ENCODE measurements around the gene DTYMK.
A peak's percentile ranks its signal among the peaks of the same experiment; 100 is the strongest.

DTYMK gene

DNA sequence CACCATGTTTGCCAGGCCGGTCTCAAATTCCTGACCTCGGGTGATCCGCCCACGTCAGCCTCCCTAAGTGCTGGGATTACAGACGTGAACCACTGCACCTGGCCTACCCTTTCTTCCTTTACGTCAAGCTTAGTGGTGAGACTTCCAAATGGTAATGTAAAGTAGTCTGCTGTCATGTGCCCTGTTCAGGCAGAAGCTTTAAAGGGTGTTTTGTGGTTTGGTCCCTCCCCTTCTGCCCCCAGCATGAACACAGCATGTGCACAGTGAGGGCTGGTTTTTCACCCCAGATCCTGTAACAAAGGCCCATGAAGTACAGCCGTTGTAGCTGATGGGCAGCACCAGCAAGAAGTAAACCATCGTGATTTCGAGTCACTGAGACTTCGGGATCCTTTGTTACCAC is 2.7 kb upstream of the DTYMK start:
- TF ChIP-seq POLR2A (IDR thresholded peaks at IDR 0.05; ENCODE audit: extremely low read depth, insufficient read length) = no peak
- TF ChIP-seq, protein P1, sequence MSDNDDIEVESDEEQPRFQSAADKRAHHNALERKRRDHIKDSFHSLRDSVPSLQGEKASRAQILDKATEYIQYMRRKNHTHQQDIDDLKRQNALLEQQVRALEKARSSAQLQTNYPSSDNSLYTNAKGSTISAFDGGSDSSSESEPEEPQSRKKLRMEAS (IDR thresholded peaks at IDR 0.05; ENCODE audit: low read depth, low read length) = no peak
- no peak for TF ChIP-seq MYC (IDR thresholded peaks at IDR 0.05; ENCODE audit: low read depth, low read length)
- no peak for TF ChIP-seq CTCF (IDR thresholded peaks at IDR 0.05; ENCODE audit: low read depth, low read length)
- H3K4me3 ChIP-seq (ENCODE audit: low read depth, low read length) = no peak overlapping the region
- peak; percentile 39 for DNase-seq (ENCODE audit: low read depth)

DNA sequence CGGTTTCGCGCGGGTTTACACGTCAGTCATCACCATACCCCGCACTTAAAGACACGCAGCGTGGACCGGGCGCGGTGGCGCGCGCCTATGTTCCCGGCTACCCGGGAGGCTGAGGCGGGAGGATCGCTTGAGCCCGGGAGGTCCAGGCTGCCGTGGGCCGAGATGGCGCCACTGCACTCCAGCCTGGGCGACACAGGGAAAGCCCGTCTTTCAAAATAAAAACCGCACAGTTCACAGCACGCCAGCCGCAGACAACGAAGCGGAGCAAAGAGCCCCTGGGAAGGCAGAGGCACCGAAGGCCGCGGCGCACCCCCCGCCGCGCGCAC is 328 bp downstream of the DTYMK start:
- TF ChIP-seq, protein P1 (IDR thresholded peaks at IDR 0.05; ENCODE audit: low read depth, low read length) = no peak
- TF ChIP-seq POLR2A (IDR thresholded peaks at IDR 0.05; ENCODE audit: extremely low read depth, insufficient read length) (no peak), CTCF (IDR thresholded peaks at IDR 0.05; ENCODE audit: low read depth, low read length) (no peak)
- H3K4me3 ChIP-seq (ENCODE audit: low read depth, low read length) = peak overlapping the region; percentile 99
- DNase-seq (ENCODE audit: low read depth) = no peak

- DNase-seq (ENCODE audit: low read depth) = peak; percentile 40
- H3K4me3 ChIP-seq (ENCODE audit: low read depth, low read length) = no peak overlapping the region
- no peak for TF ChIP-seq MYC (IDR thresholded peaks at IDR 0.05; ENCODE audit: low read depth, low read length)
- no peak for TF ChIP-seq POLR2A (IDR thresholded peaks at IDR 0.05; ENCODE audit: extremely low read depth, insufficient read length)
- no peak for TF ChIP-seq CTCF (IDR thresholded peaks at IDR 0.05; ENCODE audit: low read depth, low read length)
- TF ChIP-seq, protein P1 (IDR thresholded peaks at IDR 0.05; ENCODE audit: low read depth, low read length) = no peak
Measured at GRCh38 chr2:241680827-241681599, 5.6 kb downstream of the DTYMK start.

- no peak overlapping the region for H3K4me3 ChIP-seq (ENCODE audit: low read depth, low read length)
- TF ChIP-seq MYC (IDR thresholded peaks at IDR 0.05; ENCODE audit: low read depth, low read length) (no peak), CTCF (IDR thresholded peaks at IDR 0.05; ENCODE audit: low read depth, low read length) (no peak), POLR2A (IDR thresholded peaks at IDR 0.05; ENCODE audit: extremely low read depth, insufficient read length) (no peak)
- TF ChIP-seq, protein P1 (IDR thresholded peaks at IDR 0.05; ENCODE audit: low read depth, low read length) = no peak
- DNase-seq (ENCODE audit: low read depth) = no peak
Measured at GRCh38 chr2:241680044-241680443, 6.6 kb downstream of the DTYMK start.

DNA sequence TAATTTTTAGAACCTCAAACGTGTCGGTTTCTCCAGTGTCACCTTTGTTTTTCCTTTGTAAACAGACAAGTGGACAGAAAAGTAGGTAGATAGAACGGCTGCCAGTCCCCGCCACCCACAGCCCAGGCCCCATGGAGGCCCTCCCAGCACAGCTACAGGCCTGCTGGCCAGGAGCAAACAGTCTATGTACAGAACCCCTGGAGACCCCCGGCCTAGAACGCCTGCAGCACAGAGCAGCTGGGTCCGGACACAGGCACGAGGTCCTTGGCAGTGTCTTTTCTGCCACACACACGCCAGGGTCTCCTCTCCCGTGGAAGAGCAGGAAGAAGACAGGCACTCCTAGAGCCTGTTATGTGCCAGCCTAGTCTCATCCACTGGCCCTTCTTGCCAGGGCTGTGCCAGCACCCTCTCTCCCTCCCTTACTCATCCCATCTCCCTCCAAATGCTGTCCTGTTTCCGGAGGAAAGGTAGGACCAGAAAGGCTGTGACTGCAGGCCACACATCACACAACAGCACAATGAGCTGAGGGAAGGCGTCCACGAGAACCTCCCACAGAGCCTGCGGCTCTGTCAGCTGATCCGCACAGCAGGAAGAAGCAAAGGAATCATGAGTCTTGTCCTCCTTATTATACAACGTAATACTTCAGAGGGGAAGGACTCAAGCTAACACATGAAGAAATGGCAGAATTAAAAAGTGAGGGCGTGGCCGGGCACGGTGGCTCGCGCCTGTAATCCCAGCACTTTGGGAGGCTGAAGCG is 7.7 kb downstream of the DTYMK start:
- no peak for DNase-seq (ENCODE audit: low read depth)
- H3K4me3 ChIP-seq (ENCODE audit: low read depth, low read length) = no peak overlapping the region
- TF ChIP-seq POLR2A (IDR thresholded peaks at IDR 0.05; ENCODE audit: extremely low read depth, insufficient read length) (no peak), CTCF (IDR thresholded peaks at IDR 0.05; ENCODE audit: low read depth, low read length) (no peak), MYC (IDR thresholded peaks at IDR 0.05; ENCODE audit: low read depth, low read length) (no peak)
- TF ChIP-seq, protein P1 (IDR thresholded peaks at IDR 0.05; ENCODE audit: low read depth, low read length) = no peak

All from NB4 (cell line).